HG02763 (cell line): Measurements from ENCODE around the gene PDIK1L.

ENCODE experiments used
- ATAC-seq: cut with Tn5 transposase; IDR thresholded peaks from one replicate; pipeline ENCODE4 v1.9.1; 2021; ENCODE audit warnings: mild to moderate bottlenecking, moderate library complexity; ENCODE audit not compliant: unreplicated experiment

PDIK1L gene

GRCh38 chr1:26169198-26169554 is 57.6 kb downstream of the PDIK1L start:
- ATAC-seq: no peak

GRCh38 chr1:26169669-26170471 is 58.2 kb downstream of the PDIK1L start, which contains the start of gene ZNF593:
ZNF593 (plus strand) TSS chr1:26169908; CDS start chr1:26169984, 76 bp downstream.
- ATAC-seq: peak; percentile 80

- ATAC-seq: no peak
These were observed 58.8 kb downstream of the PDIK1L start for GRCh38 chr1:26170472-26170821.

- ATAC-seq: no peak
These were observed 59.8 kb downstream of the PDIK1L start, which contains the start of gene ZNF593OS for GRCh38 chr1:26171084-26172072. ZNF593OS (minus strand) TSS chr1:26171832; CDS start chr1:26171661, 171 bp downstream.
